Transverse colon (tissue), 4 donors: ENCODE data around the gene NEK6. TPM values are rescaled to one million over a fixed set of nuclear protein-coding genes. Genes with fewer than 3 reads are reported as not detected.
A peak's percentile ranks its signal among the peaks of the same experiment; 100 is the strongest.

Experiments used
- DNase-seq: peaks from one replicate; pipeline ENCODE4 v3.0.0-alpha.2; 2019
- H3K27ac ChIP-seq, 4 donors: fragments of 200-600 bp; sonication (generic); 2 replicates each; pipeline ENCODE4 v1.5.1; 2016 to 2018; ENCODE audit warnings: inconsistent platforms in 4 of 4
- H3K27me3 ChIP-seq: fragments of 200-600 bp; sonication (generic); 2 replicates; pipeline ENCODE4 v1.5.1; 2017; ENCODE audit warnings: inconsistent platforms
- H3K36me3 ChIP-seq, 4 donors: fragments of 200-600 bp; sonication (generic); 2 replicates each; pipeline ENCODE4 v1.5.1; 2017 to 2019; ENCODE audit warnings: inconsistent platforms in 4 of 4
- H3K4me1 ChIP-seq, 4 donors: fragments of 200-600 bp; sonication (generic); 2 replicates each; pipeline ENCODE4 v1.5.1; 2017 to 2020; ENCODE audit warnings: inconsistent platforms in 4 of 4
- H3K4me3 ChIP-seq, 4 donors: fragments of 200-600 bp; sonication (generic); 1 replicate in 1 of 4; 2 replicates in 3 of 4; pipeline versions ENCODE4 v1.5.1 to v1.6.1; 2017 to 2019; ENCODE audit warnings: inconsistent platforms in 4 of 4
- H3K9me3 ChIP-seq, 2 donors: fragments of 200-600 bp; sonication (generic); 2 replicates each; pipeline ENCODE4 v1.5.1; 2017 to 2019; ENCODE audit warnings: inconsistent platforms in 2 of 2
- EP300 ChIP-seq: sonication (generic); formaldehyde crosslinking; IDR thresholded peaks from one replicate; pipeline ENCODE4 v1.6.1; 2017; ENCODE audit warnings: antibody characterized with exemption, low read depth
- POLR2A ChIP-seq: fragments of 450-650 bp; IDR thresholded peaks from one replicate; pipeline ENCODE4 v1.6.1; 2016; ENCODE audit warnings: antibody characterized with exemption, mild to moderate bottlenecking, moderate library complexity
- POLR2AphosphoS5 ChIP-seq, 3 donors: sonication (generic); formaldehyde crosslinking; IDR thresholded peaks; one replicate each; pipeline ENCODE4 v1.6.1; 2016; ENCODE audit warnings: antibody characterized with exemption in 3 of 3
- WGBS, 2 donors: methylation state at CpG; one replicate each; pipeline ENCODE4 v1.1.5; 2018; ENCODE audit warnings: low coverage in 1 of 2; 5-methylcytosine and 5-hydroxymethylcytosine counted together
- in situ Hi-C, 4 donors: fragments of 200-750 bp; cut with MboI; loops; one replicate each; pipeline versions ENCODE4 v1.15.0 to v1.15.1; 2017; ENCODE audit warnings: low sequenced_read_pairs in 3 of 4, low pct_ligation_motif_present in 1 of 4, low pct_unique_long_range_greater_than_20kb in 1 of 4
- intact Hi-C: fragments of 100-400 bp; cut with DNase I; formaldehyde crosslinking; loops from one replicate; pipeline ENCODE4 v1.15.1; 2023; ENCODE audit warnings: low total_unique reads
- total RNA-seq, 4 donors: library from RNA; depleted of rRNA; stranded (reverse); fragments of >200 nt; gene quantifications; one replicate each; pipeline ENCODE4 v1.1.0, GENCODE V29; 2016
- TF ChIP-seq, protein P1 (sequence below), 5 experiments: fragments of 200-600 bp in 3 of 5; fragments of 450-650 bp in 2 of 5; sonication (generic) in 3 of 5; IDR thresholded peaks; 1 replicate in 2 of 5; 2 replicates in 3 of 5; pipeline ENCODE4 v1.5.1; 2016 to 2017; ENCODE audit warnings: antibody characterized with exemption in 5 of 5, inconsistent platforms in 3 of 5, mild to moderate bottlenecking in 2 of 5, moderate library complexity in 1 of 5

The NEK6 gene
- total RNA-seq, 4 donors from 2014 or later: 12.3 to 31.1 (median 21.6) TPM

GRCh38 chr9:124271660-124272059, 13.9 kb downstream of the NEK6 start:
- Histone ChIP-seq H3K36me3 (no peaks in the 10 kb centered on the region), H3K27ac (peak overlapping the region; percentile 66 to 80 (median 74)), H3K27me3 (no peaks in the 10 kb centered on the region), H3K4me1 (peaks cover 45 to 65% (median 59%) of the 10 kb centered on the region in 4 donors), H3K9me3 (no peaks in the 10 kb centered on the region), H3K4me3 (no peak overlapping the region)
- in situ Hi-C loops (no loop called here), intact Hi-C loops (no loop called here)
- TF ChIP-seq EP300 (no peak), POLR2AphosphoS5 (IDR thresholded peaks at IDR 0.05) (no peak), POLR2A (no peak)
- TF ChIP-seq, protein P1, sequence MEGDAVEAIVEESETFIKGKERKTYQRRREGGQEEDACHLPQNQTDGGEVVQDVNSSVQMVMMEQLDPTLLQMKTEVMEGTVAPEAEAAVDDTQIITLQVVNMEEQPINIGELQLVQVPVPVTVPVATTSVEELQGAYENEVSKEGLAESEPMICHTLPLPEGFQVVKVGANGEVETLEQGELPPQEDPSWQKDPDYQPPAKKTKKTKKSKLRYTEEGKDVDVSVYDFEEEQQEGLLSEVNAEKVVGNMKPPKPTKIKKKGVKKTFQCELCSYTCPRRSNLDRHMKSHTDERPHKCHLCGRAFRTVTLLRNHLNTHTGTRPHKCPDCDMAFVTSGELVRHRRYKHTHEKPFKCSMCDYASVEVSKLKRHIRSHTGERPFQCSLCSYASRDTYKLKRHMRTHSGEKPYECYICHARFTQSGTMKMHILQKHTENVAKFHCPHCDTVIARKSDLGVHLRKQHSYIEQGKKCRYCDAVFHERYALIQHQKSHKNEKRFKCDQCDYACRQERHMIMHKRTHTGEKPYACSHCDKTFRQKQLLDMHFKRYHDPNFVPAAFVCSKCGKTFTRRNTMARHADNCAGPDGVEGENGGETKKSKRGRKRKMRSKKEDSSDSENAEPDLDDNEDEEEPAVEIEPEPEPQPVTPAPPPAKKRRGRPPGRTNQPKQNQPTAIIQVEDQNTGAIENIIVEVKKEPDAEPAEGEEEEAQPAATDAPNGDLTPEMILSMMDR (IDR thresholded peaks at IDR 0.05): no peak
- peak; percentile 57 for DNase-seq
- WGBS, 2 donors: 48% methylated on average over 7 of the region's 7 CpGs; no CpG with 5 or more reads in 1 of the 2 donors

- Histone ChIP-seq H3K4me3 (no peak overlapping the region), H3K36me3 (no peaks in the 10 kb centered on the region), H3K27ac (peak overlapping the region; percentile 66 to 80 (median 74)), H3K4me1 (peaks cover 41 to 61% (median 55%) of the 10 kb centered on the region in 4 donors), H3K27me3 (no peaks in the 10 kb centered on the region), H3K9me3 (no peaks in the 10 kb centered on the region)
- TF ChIP-seq POLR2A: no peak
- in situ Hi-C loops: no loop called here
- no peak for DNase-seq
- intact Hi-C loops: no loop called here
- WGBS, 2 donors: 66% methylated on average over 7 of the region's 7 CpGs; no CpG with 5 or more reads in 1 of the 2 donors
Observed at GRCh38 chr9:124272118-124272517, 14.4 kb downstream of the NEK6 start.

DNA sequence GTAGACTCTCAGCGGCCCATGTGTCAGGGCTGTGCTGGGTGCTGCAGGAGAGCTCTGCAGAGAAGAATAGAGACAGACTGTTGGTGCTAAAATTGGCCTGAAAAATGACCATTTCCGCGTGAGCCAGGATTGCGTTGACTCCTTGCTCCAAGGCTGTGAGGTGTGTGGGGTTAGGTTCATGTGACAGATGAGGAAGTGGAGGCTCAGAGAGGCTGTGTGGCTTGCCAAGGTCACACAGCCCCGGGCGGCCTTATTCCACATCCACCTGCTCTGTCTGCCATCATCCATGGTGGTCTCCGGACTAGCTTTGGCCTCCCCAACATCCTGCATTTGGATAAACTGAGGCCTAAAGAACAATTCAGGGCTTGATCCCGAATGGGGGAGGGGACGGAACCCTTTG, 15.2 kb downstream of the NEK6 start:
- Histone ChIP-seq H3K4me3 (no peak overlapping the region), H3K27ac (peak overlapping the region; percentile 66 to 80 (median 74)), H3K27me3 (no peaks in the 10 kb centered on the region), H3K36me3 (no peaks in the 10 kb centered on the region), H3K4me1 (peaks cover 32 to 54% (median 48%) of the 10 kb centered on the region in 4 donors), H3K9me3 (no peaks in the 10 kb centered on the region)
- no peak for DNase-seq
- TF ChIP-seq, protein P1 (IDR thresholded peaks at IDR 0.05): no peak
- TF ChIP-seq EP300: no peak
- no peak for TF ChIP-seq POLR2A
- TF ChIP-seq POLR2AphosphoS5 (IDR thresholded peaks at IDR 0.05): no peak
- WGBS, 2 donors: 76% methylated on average over 9 of the region's 9 CpGs; no CpG with 5 or more reads in 1 of the 2 donors
- intact Hi-C loops: no loop called here
- in situ Hi-C loops: no loop called here

DNA sequence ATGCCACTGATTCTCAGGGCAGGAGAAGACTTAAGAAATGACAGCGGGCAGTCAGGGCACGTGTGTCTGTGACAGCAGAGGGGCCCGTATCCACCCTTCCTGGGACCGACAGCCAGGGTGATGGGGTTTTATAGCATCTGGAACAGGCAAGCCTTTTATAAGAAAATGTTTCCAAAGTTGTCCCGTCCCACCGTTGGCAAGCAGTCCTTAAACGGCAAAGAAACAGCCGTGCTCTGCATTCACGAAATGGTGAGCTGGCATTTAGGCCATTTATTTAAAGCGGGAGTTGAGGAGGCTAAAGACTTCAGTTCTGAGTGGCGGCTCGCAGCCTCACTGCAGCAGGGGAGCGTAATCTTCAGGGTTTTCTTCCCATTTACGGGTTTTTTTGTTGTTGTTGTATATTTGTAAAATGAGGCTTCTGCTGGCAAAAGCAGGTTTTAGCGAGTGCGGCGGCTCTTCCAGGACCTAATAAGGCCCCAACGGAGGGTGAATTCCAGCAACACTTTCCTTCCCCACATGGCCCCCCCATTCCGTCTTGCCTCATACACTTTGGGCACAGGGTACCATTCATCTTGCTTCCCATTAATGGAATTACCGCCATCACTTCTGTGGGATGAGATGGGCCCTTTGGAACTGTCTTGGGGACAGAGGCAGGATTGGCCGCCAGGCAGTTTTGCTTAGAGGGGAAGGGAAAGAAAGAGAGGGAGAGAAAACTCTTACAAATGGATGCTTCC, 15.8 kb downstream of the NEK6 start:
- in situ Hi-C loops (no loop called here), intact Hi-C loops (no loop called here)
- Histone ChIP-seq H3K4me3 (no peak overlapping the region), H3K36me3 (no peaks in the 10 kb centered on the region), H3K27ac (peak overlapping the region; percentile 66 to 80 (median 74)), H3K27me3 (no peaks in the 10 kb centered on the region), H3K4me1 (peaks cover 31 to 55% (median 45%) of the 10 kb centered on the region in 4 donors), H3K9me3 (no peaks in the 10 kb centered on the region)
- TF ChIP-seq POLR2A (no peak), EP300 (no peak), POLR2AphosphoS5 (IDR thresholded peaks at IDR 0.05) (no peak)
- TF ChIP-seq, protein P1 (IDR thresholded peaks at IDR 0.05): no peak
- DNase-seq: no peak
- 80 to 82% methylated on average over 2 to 21 of the region's 21 CpGs for WGBS, 2 donors
